Measurements from ENCODE around the gene FNDC10.

FNDC10 gene

GRCh38 chr1:1627829-1628753 is 28.2 kb upstream of the FNDC10 start:
- Histone ChIP-seq H3K36me3 (no peaks in the 10 kb centered on the region), H3K27ac (no peak overlapping the region), H3K27me3 (ENCODE audit: insufficient read depth, low read depth, severe bottlenecking) (no peaks in the 10 kb centered on the region), H3K9me3 (ENCODE audit: severe bottlenecking) (no peaks in the 10 kb centered on the region), H3K4me3 (ENCODE audit: low read depth, low read length) (no peak overlapping the region)
- no peak for TF ChIP-seq CTCF (IDR thresholded peaks at IDR 0.05; ENCODE audit: low read depth, low read length)
- DNase-seq = no peak

GRCh38 chr1:1627261-1627828 is 27.4 kb upstream of the FNDC10 start:
- H3K36me3 ChIP-seq = no peaks in the 10 kb centered on the region
- H3K4me3 ChIP-seq (ENCODE audit: low read depth, low read length) = no peak overlapping the region
- no peak for DNase-seq
- no peaks in the 10 kb centered on the region for H3K9me3 ChIP-seq (ENCODE audit: severe bottlenecking)
- TF ChIP-seq CTCF (IDR thresholded peaks at IDR 0.05; ENCODE audit: low read depth, low read length) = no peak
- H3K27me3 ChIP-seq (ENCODE audit: insufficient read depth, low read depth, severe bottlenecking) = no peaks in the 10 kb centered on the region
- no peak overlapping the region for H3K27ac ChIP-seq

GRCh38 chr1:1626207-1627141 is 26.5 kb upstream of the FNDC10 start:
- H3K27me3 ChIP-seq (ENCODE audit: insufficient read depth, low read depth, severe bottlenecking) = no peaks in the 10 kb centered on the region
- no peak for TF ChIP-seq CTCF (IDR thresholded peaks at IDR 0.05; ENCODE audit: low read depth, low read length)
- H3K4me3 ChIP-seq (ENCODE audit: low read depth, low read length) = no peak overlapping the region
- H3K36me3 ChIP-seq = no peaks in the 10 kb centered on the region
- H3K27ac ChIP-seq = no peak overlapping the region
- DNase-seq = no peak
- no peaks in the 10 kb centered on the region for H3K9me3 ChIP-seq (ENCODE audit: severe bottlenecking)

GRCh38 chr1:1625824-1626206 is 25.9 kb upstream of the FNDC10 start:
- H3K4me3 ChIP-seq (ENCODE audit: low read depth, low read length) = no peak overlapping the region
- no peak for TF ChIP-seq CTCF (IDR thresholded peaks at IDR 0.05; ENCODE audit: low read depth, low read length)
- H3K36me3 ChIP-seq = no peaks in the 10 kb centered on the region
- no peak for DNase-seq
- H3K27me3 ChIP-seq (ENCODE audit: insufficient read depth, low read depth, severe bottlenecking) = no peaks in the 10 kb centered on the region
- no peaks in the 10 kb centered on the region for H3K9me3 ChIP-seq (ENCODE audit: severe bottlenecking)
- H3K27ac ChIP-seq = no peak overlapping the region

GRCh38 chr1:1625404-1625775 is 25.5 kb upstream of the FNDC10 start:
- TF ChIP-seq CTCF (IDR thresholded peaks at IDR 0.05; ENCODE audit: low read depth, low read length) = no peak
- DNase-seq = no peak
- Histone ChIP-seq H3K27ac (no peak overlapping the region), H3K36me3 (no peaks in the 10 kb centered on the region), H3K27me3 (ENCODE audit: insufficient read depth, low read depth, severe bottlenecking) (no peaks in the 10 kb centered on the region), H3K9me3 (ENCODE audit: severe bottlenecking) (no peaks in the 10 kb centered on the region), H3K4me3 (ENCODE audit: low read depth, low read length) (no peak overlapping the region)
